Suprapubic skin (tissue), 4 donors: ENCODE data around the gene TBC1D22A.

Experiments used
- EP300 ChIP-seq: sonication (generic); formaldehyde crosslinking; IDR thresholded peaks from one replicate; pipeline ENCODE4 v1.6.1; 2017; ENCODE audit warnings: antibody characterized with exemption
- POLR2A ChIP-seq, 2 donors: fragments of 450-650 bp; IDR thresholded peaks; one replicate each; pipeline ENCODE4 v1.6.1; 2017; ENCODE audit warnings: antibody characterized with exemption in 2 of 2, mild to moderate bottlenecking in 2 of 2, moderate library complexity in 2 of 2
- POLR2AphosphoS5 ChIP-seq, 3 donors: sonication (generic); formaldehyde crosslinking; IDR thresholded peaks; one replicate each; pipeline ENCODE4 v1.6.1; 2017; ENCODE audit warnings: antibody characterized with exemption in 3 of 3
- TF ChIP-seq, protein P1 (sequence below), 2 donors: fragments of 200-600 bp in 1 of 2; fragments of 450-650 bp in 1 of 2; sonication (generic) in 1 of 2; IDR thresholded peaks; one replicate each; pipeline ENCODE4 v1.5.1; 2016 to 2019; ENCODE audit warnings: antibody characterized with exemption in 2 of 2, mild to moderate bottlenecking in 1 of 2, moderate library complexity in 1 of 2

DNA sequence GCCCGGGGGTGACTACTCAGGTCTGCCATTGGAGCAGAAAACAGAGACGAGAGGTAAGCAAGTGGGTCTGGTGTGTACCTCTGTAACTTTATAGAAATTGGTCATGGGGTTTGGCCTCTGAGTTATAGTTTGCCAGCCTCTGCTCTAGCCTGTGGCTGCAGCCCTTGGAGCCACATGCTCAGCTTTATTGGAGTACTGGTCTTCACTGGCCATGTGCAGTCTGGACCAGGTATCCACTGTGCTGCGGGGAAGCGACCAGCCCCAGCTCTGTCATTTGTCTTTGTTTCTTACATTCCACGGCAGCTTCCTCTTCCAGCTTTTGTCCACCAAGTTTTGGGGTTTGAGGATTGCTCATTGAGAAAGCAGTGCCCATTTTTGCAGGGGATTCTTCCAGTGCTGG lies 453.4 kb downstream of the TBC1D22A start:
- TF ChIP-seq, protein P1, sequence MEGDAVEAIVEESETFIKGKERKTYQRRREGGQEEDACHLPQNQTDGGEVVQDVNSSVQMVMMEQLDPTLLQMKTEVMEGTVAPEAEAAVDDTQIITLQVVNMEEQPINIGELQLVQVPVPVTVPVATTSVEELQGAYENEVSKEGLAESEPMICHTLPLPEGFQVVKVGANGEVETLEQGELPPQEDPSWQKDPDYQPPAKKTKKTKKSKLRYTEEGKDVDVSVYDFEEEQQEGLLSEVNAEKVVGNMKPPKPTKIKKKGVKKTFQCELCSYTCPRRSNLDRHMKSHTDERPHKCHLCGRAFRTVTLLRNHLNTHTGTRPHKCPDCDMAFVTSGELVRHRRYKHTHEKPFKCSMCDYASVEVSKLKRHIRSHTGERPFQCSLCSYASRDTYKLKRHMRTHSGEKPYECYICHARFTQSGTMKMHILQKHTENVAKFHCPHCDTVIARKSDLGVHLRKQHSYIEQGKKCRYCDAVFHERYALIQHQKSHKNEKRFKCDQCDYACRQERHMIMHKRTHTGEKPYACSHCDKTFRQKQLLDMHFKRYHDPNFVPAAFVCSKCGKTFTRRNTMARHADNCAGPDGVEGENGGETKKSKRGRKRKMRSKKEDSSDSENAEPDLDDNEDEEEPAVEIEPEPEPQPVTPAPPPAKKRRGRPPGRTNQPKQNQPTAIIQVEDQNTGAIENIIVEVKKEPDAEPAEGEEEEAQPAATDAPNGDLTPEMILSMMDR (IDR thresholded peaks at IDR 0.05) = no peak
- TF ChIP-seq POLR2A (IDR thresholded peaks at IDR 0.05) = no peak
- no peak for TF ChIP-seq POLR2AphosphoS5 (IDR thresholded peaks at IDR 0.05)
- no peak for TF ChIP-seq EP300
